SU-DHL-6 (cell line): ENCODE results near the gene INSIG2.

ENCODE experiments used
- CTCF ChIP-seq: fragments of 200-600 bp; sonication (generic); IDR thresholded peaks from one replicate; pipeline ENCODE4 v1.5.1; 2017; ENCODE audit warnings: antibody characterized with exemption, mild to moderate bottlenecking, low read length, moderate library complexity; ENCODE audit not compliant: insufficient read depth, poor library complexity, severe bottlenecking
- EZH2phosphoT487 ChIP-seq: fragments of 200-600 bp; sonication (generic), shearing (Covaris generic); conservative IDR thresholded peaks from 2 replicates; pipeline ENCODE4 v1.6.1; 2018; ENCODE audit warnings: mild to moderate bottlenecking, antibody characterized with exemption, low read length, moderate library complexity, mixed read lengths

- TF ChIP-seq CTCF (no peak), EZH2phosphoT487 (no peak)
Observed at GRCh38 chr2:118040891-118041290, 47.4 kb upstream of the INSIG2 start.
